HepG2 (cell line): Measurements from ENCODE around the gene RANBP3. TPM values are rescaled to one million over a fixed set of nuclear protein-coding genes. Genes with fewer than 3 reads are reported as not detected.

Experiments used
- AHDC1 ChIP-seq: sonication (generic); formaldehyde crosslinking; IDR thresholded peaks from 2 replicates; pipeline ENCODE4 v1.5.1; 2020; ENCODE audit warnings: mild to moderate bottlenecking, missing genetic modification reagents, borderline replicate concordance
- FOXK2 ChIP-seq: fragments of 450-650 bp; IDR thresholded peaks from 2 replicates; pipeline ENCODE4 v1.6.1; 2016
- HNF4G ChIP-seq, 2 experiments: sonication (generic) in 1 of 2; formaldehyde crosslinking in 1 of 2; IDR thresholded peaks; 2 replicates each; pipeline versions ENCODE4 v1.4.0 to v1.6.1; 2011 to 2020; ENCODE audit warnings: borderline replicate concordance in 2 of 2, low read depth in 2 of 2, mild to moderate bottlenecking in 2 of 2, low read length in 1 of 2, missing genetic modification reagents in 1 of 2, moderate library complexity in 1 of 2
- MED8 ChIP-seq: sonication (generic); formaldehyde crosslinking; IDR thresholded peaks from 2 replicates; pipeline ENCODE4 v1.8.1; 2023; ENCODE audit warnings: mild to moderate bottlenecking, missing genetic modification reagents; ENCODE audit not compliant: insufficient replicate concordance
- NFKB2 ChIP-seq: sonication (generic); formaldehyde crosslinking; IDR thresholded peaks from 2 replicates; pipeline ENCODE4 v1.4.0; 2020; ENCODE audit warnings: missing genetic modification reagents, borderline replicate concordance
- RARA ChIP-seq: IDR thresholded peaks from 2 replicates; pipeline ENCODE4 v1.6.1; 2016; ENCODE audit warnings: missing genetic modification reagents, missing compliant biosample characterization
- SOX6 ChIP-seq, 2 experiments: fragments of 450-650 bp in 1 of 2; sonication (generic) in 1 of 2; formaldehyde crosslinking in 1 of 2; IDR thresholded peaks; 2 replicates each; pipeline versions ENCODE4 v1.4.0 to v1.6.1; 2017 to 2020; ENCODE audit warnings: antibody characterized with exemption in 1 of 2, mild to moderate bottlenecking in 1 of 2, missing genetic modification reagents in 1 of 2
- TEAD2 ChIP-seq: sonication (generic); formaldehyde crosslinking; IDR thresholded peaks from 2 replicates; pipeline ENCODE4 v1.9.0; 2021; ENCODE audit warnings: missing genetic modification reagents
- WIZ ChIP-seq: sonication (generic); formaldehyde crosslinking; IDR thresholded peaks from 2 replicates; pipeline ENCODE4 v1.5.1; 2020; ENCODE audit warnings: mild to moderate bottlenecking, missing genetic modification reagents
- ZBTB42 ChIP-seq: sonication (generic); formaldehyde crosslinking; IDR thresholded peaks from 2 replicates; pipeline ENCODE4 v1.5.0; 2020; ENCODE audit warnings: mild to moderate bottlenecking, missing genetic modification reagents
- ZBTB7A ChIP-seq: sonication (generic); formaldehyde crosslinking; IDR thresholded peaks from 2 replicates; pipeline ENCODE4 v1.8.0; 2022; ENCODE audit warnings: mild to moderate bottlenecking, missing genetic modification reagents
- ZBTB7B ChIP-seq: sonication (generic); formaldehyde crosslinking; IDR thresholded peaks from 2 replicates; pipeline ENCODE4 v1.4.0; 2020; ENCODE audit warnings: missing genetic modification reagents
- ZNF414 ChIP-seq: sonication (generic); formaldehyde crosslinking; IDR thresholded peaks from 2 replicates; pipeline ENCODE4 v1.5.0; 2020; ENCODE audit warnings: missing genetic modification reagents
- ZNF878 ChIP-seq: sonication (generic); formaldehyde crosslinking; IDR thresholded peaks from 2 replicates; pipeline ENCODE4 v1.8.1; 2023; ENCODE audit warnings: mild to moderate bottlenecking, missing genetic modification reagents, moderate library complexity
- ZZZ3 ChIP-seq: sonication (generic); formaldehyde crosslinking; IDR thresholded peaks from 2 replicates; pipeline ENCODE4 v1.4.0; 2020; ENCODE audit warnings: missing genetic modification reagents, mild to moderate bottlenecking, borderline replicate concordance
- polyA plus RNA-seq, 8 experiments: library from polyadenylated mRNA; depleted of rRNA in 3 of 8; stranded (reverse) in 7 of 8; unstranded in 1 of 8; fragments of >200 nt; fragmentation: Illumina TruSeq in 4 of 8; extraction: Trizol in 4 of 8; gene quantifications; 2 replicates each; pipeline versions ENCODE4 v1.2.1 to v1.2.3, GENCODE V29; 2011 to 2016; ENCODE audit warnings: low read depth in 4 of 8, missing spikeins in 1 of 8, mixed read lengths in 1 of 8; ENCODE audit not compliant: insufficient read depth in 1 of 8
- total RNA-seq, 5 experiments: library from RNA; depleted of rRNA; stranded (reverse); fragments of >200 nt; fragmentation: Illumina TruSeq; extraction: Trizol; gene quantifications; 2 replicates each; pipeline ENCODE4 v1.2.3, GENCODE V29; 2016; ENCODE audit warnings: low read depth in 1 of 5

The RANBP3 gene
- total and polyA plus RNA-seq, 2 of the 13 experiments (the other 11 are each of a cell fraction or from before 2014, with no cell fraction given) = 39.5 to 149 TPM

- TF ChIP-seq ZBTB7B (CRISPR knock-in tag) = peak; percentile 30; the same call in 1 of the 2 replicates
- no peak for TF ChIP-seq HNF4G (IDR thresholded peaks at IDR 0.05; ENCODE audit: borderline replicate concordance, low read depth, low read length)
- TF ChIP-seq HNF4G (CRISPR knock-in tag; IDR thresholded peaks at IDR 0.05; ENCODE audit: borderline replicate concordance, low read depth) = peak; percentile 3; the same call in 1 of the 2 replicates
- no peak for TF ChIP-seq MED8 (CRISPR knock-in tag)
- no peak for TF ChIP-seq SOX6 (IDR thresholded peaks at IDR 0.05)
- no peak for TF ChIP-seq SOX6 (CRISPR knock-in tag; IDR thresholded peaks at IDR 0.05)
- no peak for TF ChIP-seq RARA (CRISPR knock-in tag)
- TF ChIP-seq FOXK2 = no peak
- no peak for TF ChIP-seq TEAD2 (CRISPR knock-in tag)
- no peak for TF ChIP-seq ZBTB42 (CRISPR knock-in tag)
- no peak for TF ChIP-seq NFKB2 (CRISPR knock-in tag)
- 0 out of 2 replicates have a peak, but pooled peaks have one; percentile 74 for TF ChIP-seq ZBTB7A (CRISPR knock-in tag)
- no peak for TF ChIP-seq AHDC1
- TF ChIP-seq ZZZ3 (CRISPR knock-in tag) = no peak
- TF ChIP-seq WIZ (CRISPR knock-in tag) = no peak
- 0 out of 2 replicates have a peak, but pooled peaks have one; percentile 12 for TF ChIP-seq ZNF878
- peak; percentile 56; the same call in 1 of the 2 replicates for TF ChIP-seq ZNF414
Observed at GRCh38 chr19:5903056-5903623, 74.8 kb downstream of the RANBP3 start (continued).
